GM12801 (cell line): ENCODE data around the gene TESK2.

ENCODE experiments used
- TF ChIP-seq, protein P1 (sequence below): IDR thresholded peaks from one replicate; pipeline ENCODE4 v1.5.1; 2011; ENCODE audit warnings: control low read depth; ENCODE audit not compliant: insufficient read length; ENCODE audit errors: extremely low read depth

The TESK2 gene

DNA sequence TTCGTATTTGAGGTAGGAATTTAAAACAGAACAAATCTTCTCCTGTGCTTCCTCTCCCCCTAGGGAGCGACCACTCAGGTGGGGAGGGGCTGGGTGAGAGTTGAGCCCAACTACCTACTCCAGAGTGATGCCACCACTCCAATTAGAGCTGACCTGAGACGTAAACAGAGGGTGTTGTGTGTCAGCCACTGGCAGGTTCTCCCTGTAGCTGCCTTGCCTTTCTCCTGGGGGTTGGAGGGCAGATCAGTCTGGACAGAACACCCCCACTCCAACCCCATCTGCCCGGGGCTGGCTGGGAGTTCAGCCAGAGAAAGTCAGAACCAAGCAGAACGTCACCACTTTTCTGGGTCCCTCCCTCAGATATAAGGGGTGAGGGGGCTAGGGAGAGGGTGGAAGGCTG lies 162.3 kb downstream of the TESK2 start:
- TF ChIP-seq, protein P1, sequence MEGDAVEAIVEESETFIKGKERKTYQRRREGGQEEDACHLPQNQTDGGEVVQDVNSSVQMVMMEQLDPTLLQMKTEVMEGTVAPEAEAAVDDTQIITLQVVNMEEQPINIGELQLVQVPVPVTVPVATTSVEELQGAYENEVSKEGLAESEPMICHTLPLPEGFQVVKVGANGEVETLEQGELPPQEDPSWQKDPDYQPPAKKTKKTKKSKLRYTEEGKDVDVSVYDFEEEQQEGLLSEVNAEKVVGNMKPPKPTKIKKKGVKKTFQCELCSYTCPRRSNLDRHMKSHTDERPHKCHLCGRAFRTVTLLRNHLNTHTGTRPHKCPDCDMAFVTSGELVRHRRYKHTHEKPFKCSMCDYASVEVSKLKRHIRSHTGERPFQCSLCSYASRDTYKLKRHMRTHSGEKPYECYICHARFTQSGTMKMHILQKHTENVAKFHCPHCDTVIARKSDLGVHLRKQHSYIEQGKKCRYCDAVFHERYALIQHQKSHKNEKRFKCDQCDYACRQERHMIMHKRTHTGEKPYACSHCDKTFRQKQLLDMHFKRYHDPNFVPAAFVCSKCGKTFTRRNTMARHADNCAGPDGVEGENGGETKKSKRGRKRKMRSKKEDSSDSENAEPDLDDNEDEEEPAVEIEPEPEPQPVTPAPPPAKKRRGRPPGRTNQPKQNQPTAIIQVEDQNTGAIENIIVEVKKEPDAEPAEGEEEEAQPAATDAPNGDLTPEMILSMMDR = no peak

DNA sequence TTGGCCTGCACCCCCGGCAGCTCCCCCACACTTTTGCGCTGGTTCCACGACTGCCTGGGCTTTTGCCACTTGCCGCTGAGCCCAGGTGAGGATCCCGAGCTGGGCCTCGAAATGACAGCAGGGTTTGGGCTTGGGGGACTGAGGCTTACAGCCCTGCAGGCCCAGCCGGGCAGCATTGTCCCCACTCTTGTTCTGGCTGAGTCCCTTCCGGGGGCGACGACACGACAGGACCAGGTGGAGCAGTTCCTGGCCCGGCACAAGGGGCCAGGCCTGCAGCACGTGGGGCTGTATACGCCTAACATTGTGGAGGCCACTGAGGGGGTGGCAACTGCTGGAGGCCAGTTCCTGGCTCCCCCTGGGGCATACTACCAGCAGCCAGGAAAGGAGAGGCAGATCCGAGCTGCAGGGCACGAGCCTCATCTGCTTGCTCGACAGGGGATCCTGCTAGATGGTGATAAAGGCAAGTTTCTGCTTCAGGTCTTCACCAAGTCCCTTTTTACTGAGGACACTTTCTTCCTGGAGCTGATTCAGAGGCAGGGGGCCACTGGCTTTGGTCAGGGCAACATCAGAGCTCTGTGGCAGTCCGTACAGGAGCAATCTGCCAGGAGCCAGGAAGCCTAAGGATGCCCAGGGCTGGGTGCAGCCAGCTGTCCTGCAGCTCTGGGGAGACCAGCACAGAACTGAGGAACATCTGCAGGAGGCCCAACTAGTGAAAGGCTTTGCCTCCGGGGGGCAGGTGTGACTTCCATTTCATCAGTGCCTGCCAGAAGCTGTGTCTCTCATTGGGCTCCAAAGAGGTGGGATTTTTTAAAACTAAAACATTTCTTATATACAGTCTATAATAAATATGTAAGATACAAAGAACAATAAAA lies 163.1 kb downstream of the TESK2 start:
- TF ChIP-seq, protein P1 = no peak

DNA sequence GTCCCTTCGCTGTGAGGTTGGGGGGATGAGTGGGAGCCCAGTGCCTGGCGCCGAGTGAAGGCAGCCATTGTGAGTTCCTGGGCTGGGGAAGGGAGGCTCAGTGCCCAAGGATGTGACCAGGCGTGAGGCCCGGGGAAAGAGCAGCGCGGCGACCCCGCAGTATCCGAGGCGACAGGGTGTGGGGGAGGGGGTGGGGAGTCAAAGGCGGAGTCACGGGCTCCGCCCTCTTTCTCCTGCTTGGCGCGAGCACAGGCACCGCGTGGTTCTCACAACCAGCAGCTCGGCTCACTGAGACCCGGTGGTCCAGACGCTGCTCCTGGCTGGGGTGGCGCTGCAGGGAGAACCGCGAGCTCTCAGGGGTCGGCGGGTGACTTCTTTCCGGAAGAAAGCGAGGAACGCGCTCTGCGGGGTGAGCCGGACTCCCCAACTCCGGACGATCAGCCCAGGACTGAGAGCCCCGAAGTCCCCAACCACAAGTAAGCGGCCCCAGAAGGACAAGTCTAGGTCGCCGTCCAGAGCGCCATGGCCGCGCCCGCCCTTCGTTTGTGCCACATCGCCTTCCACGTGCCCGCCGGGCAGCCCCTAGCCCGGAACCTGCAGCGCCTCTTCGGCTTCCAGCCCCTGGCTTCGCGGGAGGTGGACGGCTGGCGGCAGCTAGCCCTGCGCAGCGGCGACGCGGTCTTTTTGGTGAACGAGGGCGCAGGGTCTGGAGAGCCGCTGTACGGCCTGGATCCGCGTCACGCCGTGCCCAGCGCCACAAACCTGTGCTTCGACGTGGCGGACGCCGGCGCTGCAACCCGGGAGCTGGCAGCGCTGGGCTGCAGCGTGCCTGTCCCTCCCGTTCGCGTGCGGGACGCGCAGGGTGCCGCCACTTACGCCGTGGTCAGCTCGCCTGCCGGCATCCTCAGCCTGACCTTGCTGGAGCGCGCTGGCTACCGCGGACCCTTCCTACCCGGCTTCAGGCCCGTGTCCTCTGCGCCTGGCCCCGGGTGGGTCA lies 164.0 kb downstream of the TESK2 start, which contains the start of gene HPDL:
Gene HPDL, plus strand, starts transcription at position 269 of the 997 bp plus-strand sequence. Its CDS starts 254 bp downstream, at position 523.
- TF ChIP-seq, protein P1 = no peak

DNA sequence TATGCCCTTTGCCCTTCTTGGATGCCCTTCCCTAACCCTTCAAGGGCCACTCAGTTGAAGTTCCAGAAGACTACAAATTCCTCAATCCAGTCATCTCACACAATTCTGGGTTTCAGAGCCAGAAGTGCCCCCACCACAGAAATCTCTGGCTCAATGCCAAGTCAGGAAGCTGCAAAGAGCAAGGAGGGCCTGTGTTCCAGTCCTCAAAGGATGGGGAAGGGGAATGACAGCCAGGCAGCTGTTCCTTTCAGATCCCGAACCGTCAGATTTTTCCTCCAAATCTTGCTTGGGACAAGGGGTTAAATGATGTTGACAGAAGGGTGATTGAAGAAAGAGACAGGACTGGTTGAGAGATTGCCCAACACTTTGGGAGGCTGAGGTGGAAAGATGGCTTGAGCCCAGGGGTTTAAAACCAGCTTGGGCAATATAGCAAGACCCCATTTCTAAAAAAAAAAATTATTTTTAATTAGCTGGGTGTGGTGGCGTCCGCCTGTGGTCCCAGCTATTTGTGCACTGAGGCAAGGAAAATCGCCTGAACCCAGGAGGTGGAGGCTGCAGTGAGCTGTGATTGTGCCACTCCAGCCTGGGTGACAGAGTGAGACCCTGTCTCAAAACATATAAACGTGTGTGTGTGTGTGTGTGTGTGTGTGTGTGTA lies 165.0 kb downstream of the TESK2 start:
- TF ChIP-seq, protein P1 = no peak

DNA sequence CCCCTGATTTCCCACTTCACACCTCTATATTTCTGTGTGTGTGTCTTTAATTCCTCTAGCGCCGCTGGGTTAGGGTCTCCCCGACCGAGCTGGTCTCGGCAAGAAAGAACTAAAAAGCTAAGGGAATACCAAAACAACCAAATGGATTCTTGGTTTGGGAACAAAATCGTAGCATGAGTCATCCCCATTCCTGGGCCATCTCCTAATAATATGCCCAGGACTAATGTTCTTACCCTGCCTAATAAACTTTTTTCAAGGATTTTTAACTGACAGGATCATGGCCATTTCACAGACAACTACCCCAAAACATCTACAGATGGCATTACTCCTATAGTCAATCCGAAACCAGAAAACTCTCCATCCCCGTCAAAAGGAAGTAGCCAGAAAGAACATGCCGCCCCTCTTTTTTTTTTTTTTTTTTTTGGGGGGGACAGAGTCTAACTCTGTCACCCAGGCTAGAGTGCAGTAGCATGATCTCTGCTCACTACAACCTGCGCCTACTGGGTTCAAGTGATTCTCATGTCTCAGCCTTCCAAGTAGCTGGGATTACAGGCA lies 168.4 kb downstream of the TESK2 start:
- TF ChIP-seq, protein P1 = no peak

DNA sequence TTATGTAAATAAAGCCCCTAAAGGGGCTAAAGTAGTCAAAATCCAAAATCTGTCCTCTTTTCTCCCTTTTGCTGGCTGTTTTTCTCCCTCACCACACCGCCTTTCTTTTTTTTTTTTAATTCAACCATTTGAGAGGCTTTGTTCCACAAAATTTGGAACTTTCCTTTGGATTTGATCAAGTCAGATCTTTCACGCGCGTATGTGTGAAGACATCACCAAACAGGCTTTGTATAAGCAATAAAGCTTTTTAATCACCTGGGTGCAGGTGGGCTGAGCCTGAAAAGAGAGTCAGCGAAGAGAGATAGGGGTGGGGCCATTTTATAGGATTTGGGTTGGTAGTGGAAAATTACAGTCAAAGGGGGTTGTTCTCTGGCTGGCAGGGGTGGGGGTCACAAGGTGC lies 169.5 kb downstream of the TESK2 start:
- TF ChIP-seq, protein P1 = no peak

DNA sequence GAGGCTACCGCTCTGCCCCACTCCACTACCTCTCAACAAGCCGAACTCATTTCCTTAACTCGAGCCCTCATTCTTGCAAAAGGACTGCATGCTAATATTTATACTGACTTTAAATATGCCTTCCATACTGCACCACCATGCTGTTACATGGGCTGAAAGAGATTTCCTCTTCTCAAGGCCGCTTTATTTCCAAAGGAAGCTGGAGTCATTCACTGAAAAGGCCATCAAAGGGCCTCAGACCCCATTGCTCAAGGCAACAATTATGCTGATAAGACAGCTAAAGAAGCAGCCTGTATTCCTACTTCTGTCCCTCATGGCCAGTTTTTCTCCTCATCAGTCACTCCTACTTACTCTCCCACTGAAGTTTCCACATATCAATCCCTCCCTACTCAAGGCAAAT lies 171.2 kb downstream of the TESK2 start:
- TF ChIP-seq, protein P1 = no peak
